ENCODE results near the gene CAMK1D. TPM values are rescaled to one million over a fixed set of nuclear protein-coding genes. Genes with fewer than 3 reads are reported as not detected.

CAMK1D gene
- total and polyA plus RNA-seq, 9 donors = 1.9 to 7.4 (median 3.9) TPM

DNA sequence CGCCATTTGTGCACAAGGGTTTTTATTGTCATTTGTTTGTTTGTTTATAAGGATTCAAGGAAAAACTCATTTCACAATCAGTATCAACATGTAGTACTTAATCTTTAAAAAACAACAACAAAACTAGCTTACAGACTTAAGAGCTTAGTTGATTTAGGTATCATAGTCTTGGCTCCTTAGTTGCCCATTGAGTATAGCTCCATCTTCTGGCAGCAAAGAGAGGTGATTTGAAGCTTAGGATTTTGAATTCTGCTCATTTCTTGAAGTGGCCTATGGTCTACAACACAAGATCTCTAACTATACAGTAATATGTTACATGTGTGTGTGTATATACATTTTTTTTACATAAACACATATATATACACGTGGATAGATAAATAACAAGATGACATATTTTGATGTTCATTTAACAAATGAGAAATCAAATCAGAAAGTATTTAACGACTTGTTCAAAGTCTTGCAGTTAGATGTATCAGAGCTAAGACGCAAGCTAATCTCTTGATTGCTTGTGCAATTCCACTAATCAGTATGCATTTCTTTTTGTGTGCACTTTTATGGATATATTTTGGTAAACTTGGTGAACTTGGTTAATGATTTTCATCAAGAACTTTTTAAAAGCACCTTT lies 307.3 kb downstream of the CAMK1D start:
- H3K4me3 ChIP-seq (ENCODE audit: low read length) = no peak overlapping the region
- H3K36me3 ChIP-seq (ENCODE audit: control insufficient read depth, insufficient read depth, low read length) = no peaks in the 10 kb centered on the region
- WGBS (ENCODE audit: insufficient coverage) = no CpG with 5 or more reads among the region's 4 CpGs
- peaks cover 7% of the 10 kb centered on the region for H3K9me3 ChIP-seq (replicated peaks; ENCODE audit: control insufficient read depth, low read depth, low read length)
- DNase-seq = peak; percentile 27
- H3K27me3 ChIP-seq (ENCODE audit: control insufficient read depth, insufficient read depth, low read length) = no peaks in the 10 kb centered on the region
- no peak overlapping the region for H3K27ac ChIP-seq (ENCODE audit: low read length)
- H3K4me1 ChIP-seq (ENCODE audit: control insufficient read depth, insufficient read depth, low read length) = no peaks in the 10 kb centered on the region

DNA sequence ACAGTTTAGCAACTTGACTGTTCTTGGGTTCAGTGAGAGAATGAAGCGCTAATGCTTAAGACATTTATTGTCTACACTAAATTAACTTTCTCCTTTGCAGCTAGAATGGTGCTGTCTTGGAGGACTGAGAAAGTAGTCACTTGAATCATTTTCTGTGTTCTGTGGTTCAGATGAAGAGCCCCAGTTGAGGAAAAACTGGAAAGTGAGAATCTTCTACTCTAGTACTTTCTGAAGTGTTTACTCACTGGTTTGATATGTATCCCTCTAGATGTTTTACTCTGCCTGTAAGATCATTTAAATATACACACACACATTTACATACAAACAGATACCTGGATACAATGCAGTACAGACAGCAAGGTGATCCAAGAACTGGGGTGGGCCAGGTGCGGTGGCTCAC lies 308.1 kb downstream of the CAMK1D start:
- no peak for DNase-seq
- no peak overlapping the region for H3K27ac ChIP-seq (ENCODE audit: low read length)
- H3K9me3 ChIP-seq (replicated peaks; ENCODE audit: control insufficient read depth, low read depth, low read length) = peaks cover 7% of the 10 kb centered on the region
- H3K4me3 ChIP-seq (ENCODE audit: low read length) = no peak overlapping the region
- WGBS (ENCODE audit: insufficient coverage) = 80% methylated on average over 1 of the region's 2 CpGs
- no peaks in the 10 kb centered on the region for H3K36me3 ChIP-seq (ENCODE audit: control insufficient read depth, insufficient read depth, low read length)
- no peaks in the 10 kb centered on the region for H3K27me3 ChIP-seq (ENCODE audit: control insufficient read depth, insufficient read depth, low read length)
- no peaks in the 10 kb centered on the region for H3K4me1 ChIP-seq (ENCODE audit: control insufficient read depth, insufficient read depth, low read length)

DNA sequence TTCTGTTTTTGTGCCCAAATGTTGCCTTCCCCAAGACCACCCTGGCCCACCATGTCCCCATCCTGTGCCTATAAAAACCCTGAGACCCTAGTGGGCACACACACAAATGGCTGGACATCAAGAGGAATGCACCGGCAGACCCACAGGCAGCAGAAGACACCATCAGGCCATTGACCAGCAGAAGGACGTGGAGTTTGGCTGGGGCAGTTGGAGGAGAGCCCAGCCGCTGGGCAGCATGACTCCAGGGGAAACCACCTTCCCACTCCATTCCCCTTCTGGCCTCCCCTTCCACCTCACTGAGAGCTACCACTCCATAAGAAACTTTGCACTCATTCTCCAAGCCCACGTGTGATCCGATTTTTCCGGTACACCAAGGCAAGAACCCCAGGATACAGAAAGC lies 309.2 kb downstream of the CAMK1D start:
- 73% methylated on average over 3 of the region's 6 CpGs for WGBS (ENCODE audit: insufficient coverage)
- no peak overlapping the region for H3K4me3 ChIP-seq (ENCODE audit: low read length)

DNA sequence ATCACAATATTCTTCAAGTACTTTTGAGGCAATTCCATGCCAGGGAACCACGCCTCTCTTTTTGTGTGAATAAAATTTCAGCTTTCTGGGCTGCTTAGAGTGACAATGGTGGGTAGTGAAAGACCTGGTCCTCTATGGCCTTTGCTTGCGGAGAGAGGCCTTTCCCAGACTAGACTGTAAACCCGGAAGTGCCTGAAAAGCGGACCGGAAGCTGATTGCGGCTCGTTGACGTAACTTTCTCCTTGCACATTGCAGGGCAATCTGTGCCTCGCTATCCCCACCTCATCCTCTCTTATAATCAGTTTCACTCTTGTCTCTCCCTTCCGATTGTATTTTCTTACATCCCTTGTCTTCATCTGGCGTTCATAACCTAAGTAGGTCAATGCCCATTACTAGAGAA lies 310.4 kb downstream of the CAMK1D start:
- H3K36me3 ChIP-seq (ENCODE audit: control insufficient read depth, insufficient read depth, low read length) = no peaks in the 10 kb centered on the region
- WGBS (ENCODE audit: insufficient coverage) = 96% methylated on average over 9 of the region's 11 CpGs

More for the DNA sequence above, 309.2 kb downstream of the CAMK1D start:
- DNase-seq = no peak
- Histone ChIP-seq H3K27ac (ENCODE audit: low read length) (no peak overlapping the region), H3K4me1 (ENCODE audit: control insufficient read depth, insufficient read depth, low read length) (no peaks in the 10 kb centered on the region), H3K27me3 (ENCODE audit: control insufficient read depth, insufficient read depth, low read length) (no peaks in the 10 kb centered on the region), H3K9me3 (replicated peaks; ENCODE audit: control insufficient read depth, low read depth, low read length) (peaks cover 7% of the 10 kb centered on the region), H3K36me3 (ENCODE audit: control insufficient read depth, insufficient read depth, low read length) (no peaks in the 10 kb centered on the region)

DNA sequence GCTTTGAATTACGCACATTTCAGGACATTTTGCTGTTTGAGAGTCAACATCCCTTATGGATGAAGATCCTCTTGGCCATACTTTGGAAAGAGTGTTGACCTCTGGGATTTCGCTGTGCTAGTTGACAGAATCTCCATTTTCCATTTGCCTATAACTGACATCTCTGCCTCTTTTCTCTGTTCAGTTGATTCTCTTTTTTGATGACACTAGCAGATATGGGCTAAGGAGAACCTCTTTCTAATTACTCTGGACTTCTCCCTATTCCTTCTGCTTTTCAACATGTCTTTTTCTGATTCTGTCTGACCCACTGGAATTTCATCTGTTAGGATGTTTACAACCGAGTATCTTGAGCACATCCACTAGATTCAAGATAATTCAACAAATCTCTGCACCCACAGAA lies 311.5 kb downstream of the CAMK1D start:
- no peak overlapping the region for H3K4me3 ChIP-seq (ENCODE audit: low read length)
- H3K36me3 ChIP-seq (ENCODE audit: control insufficient read depth, insufficient read depth, low read length) = no peaks in the 10 kb centered on the region
- H3K9me3 ChIP-seq (replicated peaks; ENCODE audit: control insufficient read depth, low read depth, low read length) = no peaks in the 10 kb centered on the region
- no peak overlapping the region for H3K27ac ChIP-seq (ENCODE audit: low read length)
- no peaks in the 10 kb centered on the region for H3K4me1 ChIP-seq (ENCODE audit: control insufficient read depth, insufficient read depth, low read length)
- 100% methylated on average over 1 of the region's 3 CpGs for WGBS (ENCODE audit: insufficient coverage)
- no peak for DNase-seq
- no peaks in the 10 kb centered on the region for H3K27me3 ChIP-seq (ENCODE audit: control insufficient read depth, insufficient read depth, low read length)

More for the DNA sequence above, 310.4 kb downstream of the CAMK1D start:
- DNase-seq = no peak
- H3K27ac ChIP-seq (ENCODE audit: low read length) = no peak overlapping the region
- no peaks in the 10 kb centered on the region for H3K9me3 ChIP-seq (replicated peaks; ENCODE audit: control insufficient read depth, low read depth, low read length)
- H3K4me1 ChIP-seq (ENCODE audit: control insufficient read depth, insufficient read depth, low read length) = no peaks in the 10 kb centered on the region
- H3K4me3 ChIP-seq (ENCODE audit: low read length) = no peak overlapping the region
- H3K27me3 ChIP-seq (ENCODE audit: control insufficient read depth, insufficient read depth, low read length) = no peaks in the 10 kb centered on the region

DNA sequence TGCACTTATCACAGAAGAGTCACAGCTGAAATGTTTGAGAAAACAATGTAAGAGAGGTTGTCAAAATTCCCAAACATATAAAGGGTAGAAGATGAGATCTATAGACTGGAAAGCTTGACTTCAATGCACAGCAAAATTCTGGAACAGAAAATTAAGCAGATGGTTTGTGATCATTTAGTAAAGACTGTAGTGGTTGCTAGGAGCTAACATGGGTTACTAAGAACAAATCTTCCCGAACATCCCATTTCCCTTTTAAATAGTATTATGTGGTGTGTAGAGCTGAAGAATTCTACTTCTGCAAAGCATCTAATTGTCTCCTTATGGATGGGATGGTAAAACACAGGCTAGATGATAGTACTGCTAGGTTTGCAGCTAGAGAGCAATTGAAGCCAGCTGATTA lies 312.3 kb downstream of the CAMK1D start:
- Histone ChIP-seq H3K4me1 (ENCODE audit: control insufficient read depth, insufficient read depth, low read length) (no peaks in the 10 kb centered on the region), H3K36me3 (ENCODE audit: control insufficient read depth, insufficient read depth, low read length) (no peaks in the 10 kb centered on the region), H3K9me3 (replicated peaks; ENCODE audit: control insufficient read depth, low read depth, low read length) (no peaks in the 10 kb centered on the region), H3K4me3 (ENCODE audit: low read length) (no peak overlapping the region), H3K27ac (ENCODE audit: low read length) (no peak overlapping the region), H3K27me3 (ENCODE audit: control insufficient read depth, insufficient read depth, low read length) (no peaks in the 10 kb centered on the region)
- DNase-seq = peak; percentile 28
- no CpG with 5 or more reads among the region's 1 CpG for WGBS (ENCODE audit: insufficient coverage)

DNA sequence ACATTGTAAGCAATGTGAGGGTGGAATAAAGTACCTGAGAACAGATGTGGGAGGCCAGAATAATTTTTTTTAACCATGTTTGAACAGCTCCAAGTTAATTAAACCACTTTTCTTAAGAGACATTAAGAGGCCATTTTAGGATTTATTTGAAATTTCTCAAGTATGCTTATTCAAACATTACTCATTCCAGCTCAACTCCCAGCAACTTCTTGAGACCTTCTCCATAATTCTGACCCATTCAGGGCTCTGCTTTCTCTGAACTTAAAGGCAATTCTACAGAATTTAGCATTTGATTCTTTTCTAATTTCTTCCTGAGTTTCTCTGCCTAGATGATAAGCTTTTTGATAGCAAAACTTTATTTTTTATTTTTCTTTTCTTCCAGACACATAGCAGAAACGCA lies 314.5 kb downstream of the CAMK1D start:
- Histone ChIP-seq H3K36me3 (ENCODE audit: control insufficient read depth, insufficient read depth, low read length) (no peaks in the 10 kb centered on the region), H3K27ac (ENCODE audit: low read length) (no peak overlapping the region)
- DNase-seq = no peak

DNA sequence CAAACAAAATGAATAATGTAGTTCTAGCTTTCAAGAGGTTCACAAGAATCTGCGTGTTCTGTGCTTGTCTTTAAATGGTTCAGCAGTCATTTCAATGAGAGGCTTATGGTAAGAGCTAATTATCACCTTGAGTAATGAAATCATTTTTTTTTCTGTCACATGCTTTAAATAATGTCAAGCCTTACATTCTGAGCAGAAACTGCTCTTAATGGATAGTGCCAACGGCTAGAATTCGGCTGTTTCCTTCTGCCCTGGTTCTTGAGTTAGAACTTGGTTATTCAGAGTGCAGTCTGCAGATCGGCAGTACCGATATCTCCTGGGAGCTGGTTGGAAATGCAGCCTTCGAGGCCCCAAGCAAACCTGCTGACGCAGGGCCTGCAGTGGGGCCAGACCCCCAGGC lies 316.2 kb downstream of the CAMK1D start:
- Histone ChIP-seq H3K27me3 (ENCODE audit: control insufficient read depth, insufficient read depth, low read length) (no peaks in the 10 kb centered on the region), H3K4me3 (ENCODE audit: low read length) (no peak overlapping the region), H3K9me3 (replicated peaks; ENCODE audit: control insufficient read depth, low read depth, low read length) (no peaks in the 10 kb centered on the region), H3K36me3 (ENCODE audit: control insufficient read depth, insufficient read depth, low read length) (no peaks in the 10 kb centered on the region), H3K27ac (ENCODE audit: low read length) (no peak overlapping the region), H3K4me1 (ENCODE audit: control insufficient read depth, insufficient read depth, low read length) (no peaks in the 10 kb centered on the region)
- no peak for DNase-seq
- WGBS (ENCODE audit: insufficient coverage) = 82% methylated on average over 6 of the region's 7 CpGs

More for the DNA sequence above, 314.5 kb downstream of the CAMK1D start:
- no peaks in the 10 kb centered on the region for H3K27me3 ChIP-seq (ENCODE audit: control insufficient read depth, insufficient read depth, low read length)
- no peaks in the 10 kb centered on the region for H3K9me3 ChIP-seq (replicated peaks; ENCODE audit: control insufficient read depth, low read depth, low read length)
- H3K4me3 ChIP-seq (ENCODE audit: low read length) = no peak overlapping the region
- H3K4me1 ChIP-seq (ENCODE audit: control insufficient read depth, insufficient read depth, low read length) = no peaks in the 10 kb centered on the region
- no CpG with 5 or more reads among the region's 1 CpG for WGBS (ENCODE audit: insufficient coverage)

DNA sequence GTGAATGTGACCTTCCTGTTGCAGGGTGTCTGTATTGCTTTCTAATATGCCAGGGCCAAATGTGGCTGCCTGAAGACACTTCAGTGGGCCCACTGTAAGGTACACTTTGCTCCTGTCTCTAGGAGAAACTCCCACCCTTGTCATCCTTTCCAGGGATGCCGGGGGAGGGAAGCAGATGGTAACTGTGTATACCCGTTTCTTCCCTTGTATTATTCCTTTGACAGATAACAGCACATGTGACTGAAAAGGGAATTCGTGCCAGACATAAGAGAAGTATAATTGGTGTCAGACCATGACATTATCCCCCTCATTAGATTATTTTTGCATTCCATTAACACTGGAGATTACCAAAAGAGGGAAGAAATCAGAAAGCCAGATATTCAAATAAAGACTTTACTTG lies 317.7 kb downstream of the CAMK1D start:
- H3K36me3 ChIP-seq (ENCODE audit: control insufficient read depth, insufficient read depth, low read length) = no peaks in the 10 kb centered on the region
- no peaks in the 10 kb centered on the region for H3K9me3 ChIP-seq (replicated peaks; ENCODE audit: control insufficient read depth, low read depth, low read length)
- H3K27me3 ChIP-seq (ENCODE audit: control insufficient read depth, insufficient read depth, low read length) = no peaks in the 10 kb centered on the region
- H3K4me3 ChIP-seq (ENCODE audit: low read length) = no peak overlapping the region
- no peaks in the 10 kb centered on the region for H3K4me1 ChIP-seq (ENCODE audit: control insufficient read depth, insufficient read depth, low read length)
- no peak for DNase-seq
- WGBS (ENCODE audit: insufficient coverage) = no CpG with 5 or more reads among the region's 3 CpGs
- no peak overlapping the region for H3K27ac ChIP-seq (ENCODE audit: low read length)

DNA sequence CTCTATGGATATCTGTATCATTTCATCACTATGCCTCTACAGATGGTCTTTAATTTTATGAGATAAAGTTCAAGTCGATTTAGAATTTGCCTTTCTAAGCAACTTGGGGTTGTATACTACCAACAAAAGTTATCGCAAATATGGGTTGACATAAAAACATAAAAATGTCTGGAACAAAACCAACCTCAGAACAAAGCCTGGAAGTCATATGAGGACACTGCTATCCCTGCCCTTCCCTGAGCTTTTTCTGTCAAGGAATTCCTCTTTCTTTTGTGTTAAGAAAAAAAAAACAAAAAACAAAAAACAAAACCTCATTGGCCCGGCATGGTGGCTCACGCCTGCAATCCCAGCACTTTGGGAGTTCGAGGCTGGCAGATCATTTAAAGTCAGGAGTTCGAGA lies 319.3 kb downstream of the CAMK1D start:
- no CpG with 5 or more reads among the region's 6 CpGs for WGBS (ENCODE audit: insufficient coverage)
- Histone ChIP-seq H3K4me1 (ENCODE audit: control insufficient read depth, insufficient read depth, low read length) (no peaks in the 10 kb centered on the region), H3K4me3 (ENCODE audit: low read length) (no peak overlapping the region), H3K36me3 (ENCODE audit: control insufficient read depth, insufficient read depth, low read length) (no peaks in the 10 kb centered on the region), H3K27me3 (ENCODE audit: control insufficient read depth, insufficient read depth, low read length) (no peaks in the 10 kb centered on the region), H3K9me3 (replicated peaks; ENCODE audit: control insufficient read depth, low read depth, low read length) (no peaks in the 10 kb centered on the region), H3K27ac (ENCODE audit: low read length) (no peak overlapping the region)
- no peak for DNase-seq

DNA sequence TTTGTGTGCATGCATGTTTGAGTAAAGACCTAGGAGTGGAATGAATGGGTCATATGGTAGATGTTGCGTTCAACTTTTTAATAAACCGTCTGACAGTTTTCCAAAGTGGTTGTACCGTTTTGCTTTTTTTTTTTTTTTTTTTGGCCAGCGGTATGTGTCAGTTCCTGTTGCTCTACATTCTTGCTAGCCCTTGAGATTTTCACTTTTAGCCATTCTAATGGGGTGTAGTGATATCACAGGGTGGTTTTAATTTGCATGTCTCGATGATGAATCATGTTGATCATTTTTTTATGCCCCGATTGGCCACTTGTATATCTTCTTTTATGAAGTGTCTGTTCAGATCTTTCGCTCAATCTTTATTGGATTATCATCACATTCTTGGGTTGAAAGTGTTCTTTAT lies 320.7 kb downstream of the CAMK1D start:
- WGBS (ENCODE audit: insufficient coverage) = no CpG with 5 or more reads among the region's 7 CpGs
- H3K36me3 ChIP-seq (ENCODE audit: control insufficient read depth, insufficient read depth, low read length) = no peaks in the 10 kb centered on the region
- no peaks in the 10 kb centered on the region for H3K9me3 ChIP-seq (replicated peaks; ENCODE audit: control insufficient read depth, low read depth, low read length)
- no peaks in the 10 kb centered on the region for H3K4me1 ChIP-seq (ENCODE audit: control insufficient read depth, insufficient read depth, low read length)
- H3K27me3 ChIP-seq (ENCODE audit: control insufficient read depth, insufficient read depth, low read length) = no peaks in the 10 kb centered on the region
- no peak overlapping the region for H3K4me3 ChIP-seq (ENCODE audit: low read length)
- no peak for DNase-seq
- no peak overlapping the region for H3K27ac ChIP-seq (ENCODE audit: low read length)
